Spinal cord (tissue), 10 donors: ENCODE measurements around the gene TMEM132E. TPM values are rescaled to one million over a fixed set of nuclear protein-coding genes. Genes with fewer than 3 reads are reported as not detected.
A peak's percentile ranks its signal among the peaks of the same experiment; 100 is the strongest.
"Not testable (repeated sequence)": the region's sequence is repeated elsewhere in the genome, so short reads cannot be mapped to it uniquely, and the experiment has no call there.

Experiments used
- DNase-seq, 6 donors: peaks; one replicate each; pipeline versions ENCODE4 v3.0.0 to v3.0.0-alpha.2; 2013 to 2015; ENCODE audit warnings: low spot score in 6 of 6, low read depth in 4 of 6
- H3K27ac ChIP-seq: one replicate; pipeline ENCODE4 v1.5.1; 2013; ENCODE audit warnings: low read depth, low read length, control low read depth
- H3K27me3 ChIP-seq: one replicate; pipeline ENCODE4 v1.6.1; 2013; ENCODE audit warnings: low read length; ENCODE audit not compliant: control insufficient read depth, insufficient read depth
- H3K36me3 ChIP-seq: one replicate; pipeline ENCODE4 v1.6.1; 2013; ENCODE audit warnings: low read length; ENCODE audit not compliant: control insufficient read depth, insufficient read depth
- H3K4me1 ChIP-seq: one replicate; pipeline ENCODE4 v1.6.1; 2013; ENCODE audit warnings: low read length; ENCODE audit not compliant: control insufficient read depth, insufficient read depth
- H3K4me3 ChIP-seq: one replicate; pipeline ENCODE4 v1.5.1; 2013; ENCODE audit warnings: low read depth, low read length, control low read depth
- H3K9me3 ChIP-seq: one replicate; pipeline ENCODE4 v1.6.1; 2013; ENCODE audit warnings: low read length; ENCODE audit not compliant: control insufficient read depth, insufficient read depth
- WGBS: methylation state at CpG from one replicate; pipeline ENCODE4 v1.1.5; 2013; ENCODE audit warnings: missing lambda C conversion rate; ENCODE audit not compliant: insufficient coverage; 5-methylcytosine and 5-hydroxymethylcytosine counted together
- long read RNA-seq, 4 donors: transcript quantifications; one replicate each; lab custom pipeline, GENCODE V29; 2026
- polyA plus RNA-seq, 2 donors: library from polyadenylated mRNA; unstranded; fragments of 120-200 nt; gene quantifications; one replicate each; pipeline ENCODE4 v1.2.1, GENCODE V29; 2013; ENCODE audit not compliant: insufficient read length in 2 of 2
- total RNA-seq, 2 donors: library from RNA; depleted of rRNA in 1 of 2; stranded (reverse); fragments of 120-200 nt in 1 of 2; fragments of >200 nt in 1 of 2; gene quantifications; one replicate each; pipeline versions ENCODE4 v1.2.3 to v1.2.4, GENCODE V29; 2013 to 2014
- donor health status: healthy.

TMEM132E gene
- 10 to 100 TPM in 1 of 2 donors, 1 to 10 TPM in 1; 6.2 to 13.9 TPM for total RNA-seq
- 10 to 100 TPM; 28.3 to 28.4 TPM for polyA plus RNA-seq
- long read RNA-seq, donor 1, full-length matches to known transcripts: 1 of 1 reads
- long read RNA-seq, donor 1, partial matches to known transcripts: 0 of 1 reads
- long read RNA-seq, donor 1, other reads (novel, unspliced or antisense): 0 of 1 reads
- long read RNA-seq, donor 2, partial matches to known transcripts: 0 of 1 reads
- long read RNA-seq, donor 2, other reads (novel, unspliced or antisense): 0 of 1 reads
- long read RNA-seq, donor 3, full-length matches to known transcripts: 7 of 7 reads
- long read RNA-seq, donor 3, partial matches to known transcripts: 0 of 7 reads
- long read RNA-seq, donor 3, other reads (novel, unspliced or antisense): 0 of 7 reads
- long read RNA-seq, donor 4: 0 reads

GRCh38 chr17:34579017-34579946 lies at the start of gene TMEM132E:
Gene TMEM132E, plus strand, starts transcription at chr17:34579582. Its CDS starts 1,495 bp downstream, at chr17:34581077.
- DNase-seq: peak in 5 of 6 donors; percentile 71 to 96 (median 80)
- no peaks in the 10 kb centered on the region for H3K36me3 ChIP-seq
- WGBS: under 1% methylated on average over 101 of the region's 101 CpGs
- peak within 1 kb of the TSS; percentile 66 for H3K4me3 ChIP-seq
- peaks cover 57% of the 10 kb centered on the region for H3K4me1 ChIP-seq
- peak within 1 kb of the TSS; percentile 57 for H3K27ac ChIP-seq
- H3K27me3 ChIP-seq: peaks cover 56% of the 10 kb centered on the region
- H3K9me3 ChIP-seq: no peaks in the 10 kb centered on the region

DNA sequence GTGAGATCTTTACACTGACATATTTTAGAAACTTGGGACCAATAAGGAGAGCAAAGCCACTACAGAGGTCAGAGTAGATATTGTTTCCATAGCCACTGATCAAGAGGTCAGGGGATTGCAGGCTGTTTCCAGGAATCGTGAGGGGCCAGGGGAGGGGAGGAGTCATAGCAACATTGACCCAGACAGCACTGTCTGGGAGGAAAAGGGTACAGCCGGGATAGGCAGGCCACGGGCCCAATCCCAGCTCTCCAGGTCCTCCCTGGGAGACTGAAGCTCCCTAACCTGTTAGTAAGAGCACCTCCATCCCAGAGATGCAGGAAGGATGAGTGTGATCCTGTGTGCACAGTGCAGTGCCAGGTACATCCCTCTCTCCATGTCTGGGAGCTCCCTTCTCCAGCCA lies 48.5 kb upstream of the TMEM132E start:
- Histone ChIP-seq H3K9me3 (no peaks in the 10 kb centered on the region), H3K27me3 (no peaks in the 10 kb centered on the region), H3K36me3 (no peaks in the 10 kb centered on the region), H3K4me1 (no peaks in the 10 kb centered on the region), H3K4me3 (no peak overlapping the region), H3K27ac (no peak overlapping the region)
- 13% methylated on average over 1 of the region's 3 CpGs for WGBS
- DNase-seq: no peak

GRCh38 chr17:34532281-34533065 lies 46.9 kb upstream of the TMEM132E start:
- H3K27me3 ChIP-seq: peaks cover 3% of the 10 kb centered on the region
- DNase-seq: peak in 1 of 6 donors; percentile 35
- WGBS: 43% methylated on average over 2 of the region's 6 CpGs

GRCh38 chr17:34533806-34534527 lies 45.4 kb upstream of the TMEM132E start:
- Histone ChIP-seq H3K36me3 (no peaks in the 10 kb centered on the region), H3K9me3 (no peaks in the 10 kb centered on the region), H3K4me1 (no peaks in the 10 kb centered on the region), H3K27me3 (peaks cover 3% of the 10 kb centered on the region), H3K27ac (no peak overlapping the region), H3K4me3 (no peak overlapping the region)
- WGBS: 85% methylated on average over 5 of the region's 6 CpGs
- DNase-seq: no peak

More at GRCh38 chr17:34532281-34533065, 46.9 kb upstream of the TMEM132E start:
- no peaks in the 10 kb centered on the region for H3K4me1 ChIP-seq
- no peaks in the 10 kb centered on the region for H3K36me3 ChIP-seq
- H3K9me3 ChIP-seq: no peaks in the 10 kb centered on the region
- no peak overlapping the region for H3K4me3 ChIP-seq
- no peak overlapping the region for H3K27ac ChIP-seq

DNA sequence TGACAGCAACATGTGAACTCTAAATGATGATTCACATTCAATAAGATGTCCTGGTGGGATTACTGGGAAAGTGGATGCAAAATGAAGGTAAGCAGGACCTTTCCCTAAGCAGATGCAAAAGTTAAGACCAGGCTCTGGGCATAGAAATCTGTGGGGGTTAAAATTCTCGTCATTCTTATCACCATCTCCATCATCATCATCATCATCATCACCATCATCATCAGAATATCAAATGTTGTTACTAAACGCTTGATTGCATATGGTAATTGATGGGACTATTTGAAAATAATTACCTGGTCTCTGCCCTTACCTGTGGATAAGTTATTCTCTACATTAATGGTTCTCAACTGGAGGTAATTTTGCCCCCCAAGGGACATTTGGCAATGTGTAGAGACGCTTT lies 41.9 kb upstream of the TMEM132E start:
- no peak for DNase-seq
- no peaks in the 10 kb centered on the region for H3K4me1 ChIP-seq
- H3K4me3 ChIP-seq: no peak overlapping the region
- 17% methylated on average over 1 of the region's 3 CpGs for WGBS
- H3K9me3 ChIP-seq: no peaks in the 10 kb centered on the region
- no peaks in the 10 kb centered on the region for H3K36me3 ChIP-seq
- no peak overlapping the region for H3K27ac ChIP-seq
- peaks cover 16% of the 10 kb centered on the region for H3K27me3 ChIP-seq

GRCh38 chr17:34538582-34538981 lies 40.8 kb upstream of the TMEM132E start:
- DNase-seq, H3K9me3 ChIP-seq, H3K4me1 ChIP-seq, H3K36me3 ChIP-seq, H3K27ac ChIP-seq, H3K4me3 ChIP-seq: not testable (repeated sequence)
- WGBS: no CpG with 5 or more reads among the region's 2 CpGs
- peaks cover 16% of the 10 kb centered on the region for H3K27me3 ChIP-seq

GRCh38 chr17:34539881-34540280 lies 39.5 kb upstream of the TMEM132E start:
- Histone ChIP-seq H3K27me3 (peaks cover 23% of the 10 kb centered on the region), H3K4me3 (no peak overlapping the region), H3K4me1 (no peaks in the 10 kb centered on the region), H3K27ac (no peak overlapping the region), H3K36me3 (no peaks in the 10 kb centered on the region), H3K9me3 (no peaks in the 10 kb centered on the region)
- WGBS: no CpG with 5 or more reads among the region's 3 CpGs
- DNase-seq: no peak

GRCh38 chr17:34542700-34543336 lies 36.6 kb upstream of the TMEM132E start:
- no peak overlapping the region for H3K4me3 ChIP-seq
- DNase-seq: peak in 2 of 6 donors; percentile 28 to 34
- H3K27ac ChIP-seq: no peak overlapping the region
- peaks cover 19% of the 10 kb centered on the region for H3K27me3 ChIP-seq
- WGBS: 32% methylated on average over 4 of the region's 8 CpGs
- H3K9me3 ChIP-seq: no peaks in the 10 kb centered on the region
- no peaks in the 10 kb centered on the region for H3K4me1 ChIP-seq
- no peaks in the 10 kb centered on the region for H3K36me3 ChIP-seq
